Amniotic stem cell (primary cell): ENCODE results near the gene PPIE.

Experiments used
- DNase-seq: peaks from one replicate; lab custom pipeline; 2025; lab: John Stamatoyannopoulos, UW

The PPIE gene

DNA sequence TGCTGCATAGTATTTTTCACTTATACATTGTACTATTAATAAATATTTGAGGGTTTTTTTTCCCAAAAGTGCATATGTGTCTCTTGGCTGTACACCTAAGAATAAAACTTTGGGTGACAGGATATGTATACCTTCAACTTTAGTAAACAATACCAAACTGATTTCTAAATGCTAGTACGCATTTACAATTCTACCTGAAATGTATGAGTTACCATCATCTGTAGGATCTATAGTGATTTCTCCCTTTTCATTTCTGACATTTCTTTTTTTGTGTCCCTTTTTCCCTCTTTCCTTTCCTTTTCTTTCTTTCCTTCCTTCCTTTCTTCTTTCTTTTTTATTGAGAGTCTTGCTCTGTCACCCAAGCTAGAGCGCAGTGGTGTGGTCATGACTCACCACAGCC, 66.7 kb downstream of the PPIE start:
- no peak for DNase-seq

DNA sequence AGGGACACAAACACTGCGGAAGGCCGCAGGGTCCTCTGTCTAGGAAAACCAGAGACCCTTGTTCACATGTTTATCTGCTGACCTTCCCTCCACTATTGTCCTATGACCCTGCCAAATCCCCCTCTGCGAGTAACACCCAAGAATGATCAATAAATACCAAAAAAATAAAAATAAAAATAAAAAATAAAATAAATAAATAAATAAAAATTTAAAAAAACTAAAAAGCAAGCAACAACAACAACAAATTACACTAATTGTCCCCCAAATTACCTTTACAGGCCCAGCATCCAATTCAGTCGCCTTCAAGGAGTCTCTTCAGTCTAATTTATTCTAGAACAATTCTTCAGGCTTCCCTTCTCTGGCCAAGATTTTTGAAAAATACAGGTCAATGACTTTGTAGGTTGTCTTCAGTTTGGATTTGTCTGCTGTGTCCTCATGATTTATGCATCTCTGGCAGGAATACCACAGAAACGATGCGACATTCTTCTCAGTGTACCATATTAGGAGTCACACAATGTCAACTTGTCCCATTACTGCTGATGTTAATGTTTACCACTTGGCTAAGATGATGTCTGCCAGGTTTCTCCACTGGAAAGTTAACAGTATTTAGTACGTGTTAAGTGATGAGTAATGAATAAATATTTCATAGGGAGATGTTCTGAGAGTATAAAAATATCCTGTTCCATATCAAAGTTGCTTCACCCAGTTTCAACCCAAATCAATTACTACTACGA, 70.3 kb downstream of the PPIE start:
- no peak for DNase-seq

- DNase-seq, result no peak
Measured at GRCh38 chr1:39812913-39813312, 74.2 kb downstream of the PPIE start.
